ENCODE measurements around the gene ACACA.

DNA sequence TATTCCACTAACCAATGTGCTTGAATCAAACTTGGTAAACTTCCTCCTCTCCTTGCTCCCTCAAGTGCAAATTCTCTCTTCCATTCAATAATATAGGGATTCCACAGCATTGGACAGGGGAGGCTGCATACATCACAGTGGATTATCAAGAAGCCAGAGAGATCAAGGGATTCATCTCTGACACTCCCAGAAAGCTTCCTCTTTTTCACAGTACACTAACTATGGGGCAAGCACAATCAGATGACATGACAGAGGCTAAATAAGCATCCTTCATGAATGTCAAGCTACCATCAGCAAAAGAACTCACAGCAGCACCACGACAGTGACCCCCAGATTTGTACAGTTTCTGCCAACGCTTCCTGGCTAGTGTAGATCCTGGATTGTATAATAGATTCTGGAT lies 209.3 kb downstream of the ACACA start:
- TF ChIP-seq, protein P1, sequence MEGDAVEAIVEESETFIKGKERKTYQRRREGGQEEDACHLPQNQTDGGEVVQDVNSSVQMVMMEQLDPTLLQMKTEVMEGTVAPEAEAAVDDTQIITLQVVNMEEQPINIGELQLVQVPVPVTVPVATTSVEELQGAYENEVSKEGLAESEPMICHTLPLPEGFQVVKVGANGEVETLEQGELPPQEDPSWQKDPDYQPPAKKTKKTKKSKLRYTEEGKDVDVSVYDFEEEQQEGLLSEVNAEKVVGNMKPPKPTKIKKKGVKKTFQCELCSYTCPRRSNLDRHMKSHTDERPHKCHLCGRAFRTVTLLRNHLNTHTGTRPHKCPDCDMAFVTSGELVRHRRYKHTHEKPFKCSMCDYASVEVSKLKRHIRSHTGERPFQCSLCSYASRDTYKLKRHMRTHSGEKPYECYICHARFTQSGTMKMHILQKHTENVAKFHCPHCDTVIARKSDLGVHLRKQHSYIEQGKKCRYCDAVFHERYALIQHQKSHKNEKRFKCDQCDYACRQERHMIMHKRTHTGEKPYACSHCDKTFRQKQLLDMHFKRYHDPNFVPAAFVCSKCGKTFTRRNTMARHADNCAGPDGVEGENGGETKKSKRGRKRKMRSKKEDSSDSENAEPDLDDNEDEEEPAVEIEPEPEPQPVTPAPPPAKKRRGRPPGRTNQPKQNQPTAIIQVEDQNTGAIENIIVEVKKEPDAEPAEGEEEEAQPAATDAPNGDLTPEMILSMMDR (IDR thresholded peaks at IDR 0.05): no peak
- no peak for TF ChIP-seq POLR2A (IDR thresholded peaks at IDR 0.05)

All from uterus (tissue), 2 donors.